HepG2 (cell line): ENCODE results near the gene NEURL1. TPM values are rescaled to one million over a fixed set of nuclear protein-coding genes. Genes with fewer than 3 reads are reported as not detected.

Experiments
- ATAC-seq: fragments of 200-7000 bp; cut with Tn5 transposase; 3 replicates; pipeline ENCODE4 v1.9.1; 2020; ENCODE audit warnings: mild to moderate bottlenecking, moderate library complexity
- BruUV-seq: library from RNA; stranded (reverse); fragments of 400-500 nt; replicated peaks from 2 replicates; lab custom pipeline; 2021; lab: Mats Ljungman, UMichigan
- CTCF ChIA-PET: fragments of 300-600 bp; formaldehyde crosslinking; extraction: SDS; loops from one replicate; lab custom pipeline; 2021; ENCODE audit warnings: low total read pairs, inconsistent platforms, low intra/inter-chr PET ratio; lab: Yijun Ruan, JAX
- POLR2A ChIA-PET: fragments of 350-600 bp; sonication (Branson Sonifier 250); formaldehyde crosslinking; loops from one replicate; lab custom pipeline; 2020; ENCODE audit warnings: antibody characterized with exemption, inconsistent platforms; lab: Yijun Ruan, JAX
- DNase-seq: peaks from one replicate; pipeline ENCODE4 v3.0.0-alpha.2; 2015; ENCODE audit warnings: low spot score
- FAIRE-seq: peaks from 3 replicates; lab custom pipeline; 2011; peaks lifted over from hg19 to GRCh38; lab: Jason Lieb, UNC
- H2AFZ ChIP-seq: one replicate; pipeline ENCODE4 v1.6.1; 2011; ENCODE audit warnings: low read length, inconsistent platforms
- H3K27ac ChIP-seq: fragments of 300-600 bp; 3 replicates; pipeline ENCODE4 v1.8.0; 2011; ENCODE audit warnings: mixed run types, mild to moderate bottlenecking, mixed read lengths, low read length, inconsistent platforms; ENCODE audit not compliant: insufficient read depth; ENCODE audit errors: extremely low read length
- H3K27me3 ChIP-seq, 2 experiments: fragments of 200-600 bp in 1 of 2; 2 replicates in 1 of 2; 3 replicates in 1 of 2; pipeline versions ENCODE4 v1.6.0 to v1.8.0; 2011; ENCODE audit warnings: low read length in 2 of 2, mild to moderate bottlenecking in 2 of 2, moderate library complexity in 2 of 2, inconsistent platforms in 1 of 2; ENCODE audit not compliant: insufficient read depth in 2 of 2, control insufficient read depth in 1 of 2
- H3K36me3 ChIP-seq, 2 experiments: fragments of 200-600 bp in 1 of 2; replicated peaks in 1 of 2; 2 replicates in 1 of 2; 3 replicates in 1 of 2; pipeline versions ENCODE4 v1.5.1 to v1.8.0; 2011; ENCODE audit warnings: low read length in 2 of 2, inconsistent platforms in 1 of 2; ENCODE audit not compliant: insufficient read depth in 2 of 2, control insufficient read depth in 1 of 2
- H3K4me1 ChIP-seq: 2 replicates; pipeline ENCODE4 v1.5.1; 2012; ENCODE audit warnings: low read length, inconsistent platforms; ENCODE audit not compliant: insufficient read depth
- H3K4me2 ChIP-seq: 2 replicates; pipeline ENCODE4 v1.6.0; 2011; ENCODE audit warnings: low read depth, low read length, inconsistent platforms
- H3K4me3 ChIP-seq, 3 experiments: fragments of 200-600 bp in 1 of 3; sonication (generic), shearing (Covaris generic) in 1 of 3; replicated peaks in 1 of 3; 2 replicates each; pipeline ENCODE4 v1.5.1; 2011 to 2016; ENCODE audit warnings: low read length in 3 of 3, inconsistent platforms in 2 of 3, low read depth in 2 of 3, mild to moderate bottlenecking in 2 of 3, control low read depth in 1 of 3, mixed read lengths in 1 of 3; ENCODE audit not compliant: insufficient read depth in 1 of 3
- H3K79me2 ChIP-seq: one replicate; pipeline ENCODE4 v1.6.1; 2011; ENCODE audit warnings: low read length, inconsistent platforms; ENCODE audit not compliant: insufficient read depth
- H3K9ac ChIP-seq: 2 replicates; pipeline ENCODE4 v1.6.0; 2011; ENCODE audit warnings: mild to moderate bottlenecking, low read depth, low read length, inconsistent platforms; ENCODE audit not compliant: insufficient read depth
- H3K9me3 ChIP-seq: 2 replicates; pipeline ENCODE4 v1.5.1; 2012; ENCODE audit warnings: mild to moderate bottlenecking, low read length
- H4K20me1 ChIP-seq: 2 replicates; pipeline ENCODE4 v1.6.0; 2011; ENCODE audit warnings: inconsistent platforms, mild to moderate bottlenecking, low read length, moderate library complexity; ENCODE audit not compliant: insufficient read depth
- CREM ChIP-seq, 2 experiments: sonication (generic) in 1 of 2; formaldehyde crosslinking in 1 of 2; IDR thresholded peaks; 2 replicates each; pipeline versions ENCODE4 v1.4.0 to v1.6.1; 2016 to 2020; ENCODE audit warnings: antibody characterized with exemption in 1 of 2, mild to moderate bottlenecking in 1 of 2, missing genetic modification reagents in 1 of 2
- HNRNPK ChIP-seq: fragments of 200-400 bp; formaldehyde crosslinking; IDR thresholded peaks from 2 replicates; pipeline ENCODE4 v1.6.1; 2018; ENCODE audit warnings: low read length, low read depth, moderate library complexity, mild to moderate bottlenecking; ENCODE audit not compliant: poor library complexity, severe bottlenecking
- MIER3 ChIP-seq: IDR thresholded peaks from 2 replicates; pipeline ENCODE4 v1.6.1; 2016; ENCODE audit warnings: missing compliant biosample characterization, borderline replicate concordance
- PRDM15 ChIP-seq: sonication (generic); formaldehyde crosslinking; IDR thresholded peaks from 2 replicates; pipeline ENCODE4 v1.4.0; 2020; ENCODE audit warnings: missing genetic modification reagents
- ZBTB42 ChIP-seq: sonication (generic); formaldehyde crosslinking; IDR thresholded peaks from 2 replicates; pipeline ENCODE4 v1.5.0; 2020; ENCODE audit warnings: mild to moderate bottlenecking, missing genetic modification reagents
- ZHX1 ChIP-seq: sonication (generic); formaldehyde crosslinking; IDR thresholded peaks from 2 replicates; pipeline ENCODE4 v1.8.1; 2022; ENCODE audit warnings: low read depth, mild to moderate bottlenecking, missing genetic modification reagents
- ZNF503 ChIP-seq: sonication (generic); formaldehyde crosslinking; IDR thresholded peaks from 2 replicates; pipeline ENCODE4 v1.4.0; 2020; ENCODE audit warnings: missing genetic modification reagents
- ZNF710 ChIP-seq: sonication (generic); formaldehyde crosslinking; IDR thresholded peaks from 2 replicates; pipeline ENCODE4 v1.5.0; 2020; ENCODE audit warnings: mild to moderate bottlenecking, missing genetic modification reagents, borderline replicate concordance
- ZNF761 ChIP-seq: sonication (generic); formaldehyde crosslinking; conservative IDR thresholded peaks from 2 replicates; pipeline ENCODE4 v1.4.0; 2020; ENCODE audit warnings: mild to moderate bottlenecking, missing genetic modification reagents
- ZSCAN20 ChIP-seq: sonication (generic); formaldehyde crosslinking; IDR thresholded peaks from 2 replicates; pipeline ENCODE4 v1.4.0; 2020; ENCODE audit warnings: missing genetic modification reagents, mild to moderate bottlenecking, borderline replicate concordance
- WGBS: methylation state at CpG from one replicate; pipeline ENCODE4 v1.1.6; 2017; ENCODE audit warnings: low lambda C conversion rate; 5-methylcytosine and 5-hydroxymethylcytosine counted together
- in situ Hi-C: cut with HindIII; loops from 2 replicates; pipeline ENCODE4 v1.10.0; 2017; ENCODE audit warnings: low pct_unique_long_range_greater_than_20kb; ENCODE audit not compliant: extremely low pct_ligation_motif_present
- intact Hi-C: fragments of 100-400 bp; cut with micrococcal nuclease; formaldehyde crosslinking; loops from one replicate; pipeline ENCODE4 v1.10.0; 2022; ENCODE audit not compliant: unreplicated experiment
- polyA plus RNA-seq, 8 experiments: library from polyadenylated mRNA; depleted of rRNA in 3 of 8; stranded (reverse) in 7 of 8; unstranded in 1 of 8; fragments of >200 nt; fragmentation: Illumina TruSeq in 4 of 8; extraction: Trizol in 4 of 8; gene quantifications; 2 replicates each; pipeline versions ENCODE4 v1.2.1 to v1.2.3, GENCODE V29; 2011 to 2016; ENCODE audit warnings: low read depth in 4 of 8, missing spikeins in 1 of 8, mixed read lengths in 1 of 8; ENCODE audit not compliant: insufficient read depth in 1 of 8
- total RNA-seq, 5 experiments: library from RNA; depleted of rRNA; stranded (reverse); fragments of >200 nt; fragmentation: Illumina TruSeq; extraction: Trizol; gene quantifications; 2 replicates each; pipeline ENCODE4 v1.2.3, GENCODE V29; 2016; ENCODE audit warnings: low read depth in 1 of 5

NEURL1 gene
- total and polyA plus RNA-seq, 2 of the 13 experiments (the other 11 are each of a cell fraction or from before 2014, with no cell fraction given): not detected

- TF ChIP-seq ZHX1 (CRISPR knock-in tag): no peak
- no peak for TF ChIP-seq ZNF710 (CRISPR knock-in tag)
- TF ChIP-seq, all 625 proteins: peak for 0
These were observed 147.1 kb downstream of the NEURL1 start (continued) for GRCh38 chr10:103640436-103641181.

- Histone ChIP-seq H3K27me3 (no peaks in the 10 kb centered on the region), H3K79me2 (peaks cover 14% of the 10 kb centered on the region), H3K9ac (no peak overlapping the region), H3K4me2 (no peak overlapping the region), H3K27ac (no peak overlapping the region), H2AFZ (no peak overlapping the region), H3K4me1 (peaks cover 31% of the 10 kb centered on the region), H4K20me1 (peaks cover 19% of the 10 kb centered on the region), H3K4me3 (no peak overlapping the region), H3K36me3 (peaks cover 24 to 73% of the 10 kb centered on the region in 2 experiments), H3K9me3 (no peaks in the 10 kb centered on the region)
- POLR2A ChIA-PET: no interaction called here
- FAIRE-seq (no peak), ATAC-seq (no peak), DNase-seq (no peak)
- intact Hi-C loops: no loop called here
- no TSS peak for BruUV-seq
- CTCF ChIA-PET: no interaction called here
- WGBS: 100% methylated on average over 3 of the region's 4 CpGs
- in situ Hi-C loops: no loop called here
- TF ChIP-seq HNRNPK: no peak
- TF ChIP-seq MIER3 (CRISPR knock-in tag): no peak
- no peak for TF ChIP-seq CREM (IDR thresholded peaks at IDR 0.05)
- TF ChIP-seq CREM (CRISPR knock-in tag; IDR thresholded peaks at IDR 0.05): no peak
- TF ChIP-seq ZBTB42 (CRISPR knock-in tag): no peak
- no peak for TF ChIP-seq PRDM15 (CRISPR knock-in tag)
- TF ChIP-seq ZSCAN20 (CRISPR knock-in tag): no peak
- TF ChIP-seq ZNF503 (CRISPR knock-in tag): no peak
- no peak for TF ChIP-seq ZNF761 (CRISPR knock-in tag)
These were observed 147.8 kb downstream of the NEURL1 start for GRCh38 chr10:103641326-103641725.
